ENCODE results near the gene VPS13D.

GRCh38 chr1:12413664-12414410, 184.0 kb downstream of the VPS13D start:
- no peak for TF ChIP-seq CTCF (conservative IDR thresholded peaks at IDR 0.05; ENCODE audit: low read depth, low read length)
- no peak for TF ChIP-seq EZH2phosphoT487 (IDR thresholded peaks at IDR 0.05; ENCODE audit: borderline replicate concordance, low read length)

Data from PC-3 (cell line).